Measurements from ENCODE around the gene GLUD2. TPM values are rescaled to one million over a fixed set of nuclear protein-coding genes. Genes with fewer than 3 reads are reported as not detected.

The GLUD2 gene
- total and polyA plus RNA-seq, 9 of the 15 experiments (the other 6 are each of a cell fraction or from before 2014, with no cell fraction given): 1.5 to 9.6 (median 7.1) TPM

- FAIRE-seq (no peak), DNase-seq (ENCODE audit: extremely low read depth in 1 of 4, low spot score in 3 of 4) (no peak), ATAC-seq (no peak)
- intact Hi-C loops (cut with micrococcal nuclease): no loop called here
- H3K27me3 ChIP-seq (ENCODE audit: control insufficient read depth in 2 of 2, insufficient read depth in 2 of 2, low read length in 2 of 2): no peaks in the 10 kb centered on the region
- CTCF ChIA-PET (ENCODE audit: low intra/inter-chr PET ratio): no interaction called here
- no peak overlapping the region for H3K4me2 ChIP-seq (ENCODE audit: insufficient read depth, low read length)
- no TSS peak for BruUV-seq (replicated peaks)
- no peak overlapping the region for H2AFZ ChIP-seq (ENCODE audit: low read depth, low read length)
- H3K27ac ChIP-seq (ENCODE audit: extremely low read depth, low read depth, low read length): no peak overlapping the region
- no peaks in the 10 kb centered on the region for H3K36me3 ChIP-seq (ENCODE audit: control insufficient read depth, insufficient read depth, low read length)
- no peak overlapping the region for H3K9ac ChIP-seq (ENCODE audit: insufficient read depth in 1 of 2, low read depth in 2 of 2, low read length in 2 of 2)
- no peaks in the 10 kb centered on the region for H3K4me1 ChIP-seq (replicated peaks in 1 of 2; ENCODE audit: control insufficient read depth in 2 of 2, insufficient read depth in 2 of 2, low read length in 2 of 2)
- no peaks in the 10 kb centered on the region for H3K9me3 ChIP-seq (replicated peaks; ENCODE audit: control insufficient read depth, insufficient read depth, low read depth, low read length)
- POLR2A ChIA-PET: no interaction called here
- no peak overlapping the region for H3K4me3 ChIP-seq
- 0% methylated on average over 3 of the region's 3 CpGs for WGBS (ENCODE audit: insufficient coverage, low coverage, missing lambda C conversion rate)
- no peaks in the 10 kb centered on the region for H3K9me1 ChIP-seq (ENCODE audit: control insufficient read depth, insufficient read depth, low read length)
- no peaks in the 10 kb centered on the region for H3K79me2 ChIP-seq (ENCODE audit: control insufficient read depth, insufficient read depth, low read length)
- no peaks in the 10 kb centered on the region for H4K20me1 ChIP-seq (replicated peaks; ENCODE audit: control insufficient read depth, insufficient read depth, low read length)
- in situ Hi-C loops (cut with MboI): no loop called here
- TF ChIP-seq PATZ1 (CRISPR knock-in tag; IDR thresholded peaks at IDR 0.05; ENCODE audit: borderline replicate concordance) (no peak), POLR2H (tag; IDR thresholded peaks at IDR 0.05; ENCODE audit: low read depth) (no peak), ZNF639 (CRISPR knock-in tag; conservative IDR thresholded peaks at IDR 0.05 in 1 of 2, IDR thresholded peaks at IDR 0.05 in 1 of 2) (no peak), ATF4 (CRISPR knock-in tag; IDR thresholded peaks at IDR 0.05) (no peak), ATF7 (IDR thresholded peaks at IDR 0.05) (no peak), IRF9 (tag; IDR thresholded peaks at IDR 0.05) (no peak), SPI1 (IDR thresholded peaks at IDR 0.05; ENCODE audit: borderline replicate concordance, low read depth, low read length) (no peak), ZFP36 (IDR thresholded peaks at IDR 0.05; ENCODE audit: low read depth, low read length, partially characterized antibody) (no peak), PTBP1 (IDR thresholded peaks at IDR 0.05; ENCODE audit: low read depth, low read length) (no peak), ELK1 (CRISPR knock-in tag; IDR thresholded peaks at IDR 0.05) (no peak), E4F1 (CRISPR knock-in tag; IDR thresholded peaks at IDR 0.05; ENCODE audit: borderline replicate concordance) (no peak)
Observed at GRCh38 chrX:121036137-121036536, 11.3 kb upstream of the GLUD2 start.

Data from K562 (cell line).